NCI-H2029 treated with DMSO at 0.1 percent for 48 hours (cell line): ENCODE results near the gene NRDC.
"Not testable (repeated sequence)": the region's sequence is repeated elsewhere in the genome, so short reads cannot be mapped to it uniquely, and the experiment has no call there.

Source experiments
- DNase-seq: peaks from one replicate; lab custom pipeline; 2025; lab: John Stamatoyannopoulos, UW

NRDC gene

GRCh38 chr1:51877434-51878307 is 856 bp downstream of the NRDC start:
- no peak for DNase-seq

- DNase-seq: no peak
Observed at GRCh38 chr1:51875836-51876235, 2.7 kb downstream of the NRDC start.

GRCh38 chr1:51875291-51875772 is 3.2 kb downstream of the NRDC start:
- no peak for DNase-seq

- not testable (repeated sequence) for DNase-seq
Observed at GRCh38 chr1:51873270-51873669, 5.3 kb downstream of the NRDC start.

GRCh38 chr1:51871351-51871975 is 7.1 kb downstream of the NRDC start:
- no peak for DNase-seq

- DNase-seq: no peak
Observed at GRCh38 chr1:51870603-51871350, 7.8 kb downstream of the NRDC start.

GRCh38 chr1:51867479-51868232 is 10.9 kb downstream of the NRDC start:
- DNase-seq: no peak

GRCh38 chr1:51863384-51863783 is 15.1 kb downstream of the NRDC start:
- DNase-seq: no peak

- no peak for DNase-seq
Observed at GRCh38 chr1:51861669-51862068, 16.9 kb downstream of the NRDC start.

- no peak for DNase-seq
Observed at GRCh38 chr1:51859735-51860134, 18.8 kb downstream of the NRDC start.

- no peak for DNase-seq
Observed at GRCh38 chr1:51859333-51859732, 19.2 kb downstream of the NRDC start.

- no peak for DNase-seq
Observed at GRCh38 chr1:51858892-51859291, 19.6 kb downstream of the NRDC start.

- no peak for DNase-seq
Observed at GRCh38 chr1:51856745-51857144, 21.8 kb downstream of the NRDC start.

GRCh38 chr1:51855624-51856023 is 22.9 kb downstream of the NRDC start:
- no peak for DNase-seq

- DNase-seq: no peak
Observed at GRCh38 chr1:51853360-51853759, 25.2 kb downstream of the NRDC start.

GRCh38 chr1:51851882-51852396 is 26.6 kb downstream of the NRDC start:
- DNase-seq: no peak

- DNase-seq: no peak
Observed at GRCh38 chr1:51850420-51851223, 27.9 kb downstream of the NRDC start.

- DNase-seq: no peak
Observed at GRCh38 chr1:51847294-51847920, 31.1 kb downstream of the NRDC start.

- DNase-seq: no peak
Observed at GRCh38 chr1:51843948-51844347, 34.6 kb downstream of the NRDC start.

- peak; percentile 15 for DNase-seq
Observed at GRCh38 chr1:51842261-51842660, 36.3 kb downstream of the NRDC start.
